Measurements from ENCODE around the gene MORC4.
"Not testable (repeated sequence)": the region's sequence is repeated elsewhere in the genome, so short reads cannot be mapped to it uniquely, and the experiment has no call there.

The MORC4 gene

DNA sequence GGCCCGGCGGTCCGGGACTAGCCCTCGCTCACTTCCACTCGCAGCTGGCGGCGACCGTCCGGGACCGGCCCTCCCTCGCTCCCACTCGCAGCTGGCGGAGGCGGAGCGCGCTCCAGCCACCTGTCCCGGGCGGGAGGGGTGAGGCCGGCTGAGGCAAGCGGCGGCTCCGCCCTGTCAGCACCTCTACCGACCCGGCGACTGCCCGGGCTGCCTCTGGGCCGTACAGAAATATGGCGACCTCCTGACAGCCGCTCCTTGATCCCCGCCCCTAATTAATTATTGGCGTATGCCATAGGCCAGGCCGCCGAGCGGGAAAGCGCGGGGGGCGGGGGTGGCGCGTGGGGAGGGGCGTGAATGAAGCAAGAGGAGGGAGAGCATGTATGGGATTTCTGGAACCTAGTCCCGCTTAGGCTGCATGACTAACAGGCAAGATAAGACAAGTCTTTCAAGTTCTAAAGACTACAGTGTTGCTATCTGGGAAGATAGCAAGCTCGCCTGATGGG, at the start of gene MORC4:
TSS of gene MORC4 (minus strand) at position 200 of the 503 bp plus-strand sequence. CDS start 243 bp downstream, outside the sequence.
- DNase-seq = peak; percentile 89

DNA sequence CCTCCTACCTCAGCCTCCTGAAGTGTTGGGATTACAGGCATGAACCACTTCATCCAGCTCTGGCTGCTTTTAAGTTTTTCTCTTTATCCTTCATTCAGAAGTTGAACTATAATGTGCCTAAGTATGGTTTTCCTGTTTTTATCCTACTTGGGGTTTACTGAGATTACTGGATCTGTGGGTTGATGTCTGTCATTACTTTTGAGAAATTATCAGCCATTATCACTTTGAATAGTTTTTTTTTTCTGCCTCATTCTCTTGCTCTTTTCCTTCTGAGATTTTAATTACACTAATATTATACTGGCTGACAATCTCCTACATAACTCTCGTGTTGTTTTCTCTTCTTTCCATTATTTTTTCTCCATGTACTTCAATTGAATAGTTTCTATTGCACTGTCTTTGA, 47.6 kb upstream of the MORC4 start:
- no peak for DNase-seq

DNA sequence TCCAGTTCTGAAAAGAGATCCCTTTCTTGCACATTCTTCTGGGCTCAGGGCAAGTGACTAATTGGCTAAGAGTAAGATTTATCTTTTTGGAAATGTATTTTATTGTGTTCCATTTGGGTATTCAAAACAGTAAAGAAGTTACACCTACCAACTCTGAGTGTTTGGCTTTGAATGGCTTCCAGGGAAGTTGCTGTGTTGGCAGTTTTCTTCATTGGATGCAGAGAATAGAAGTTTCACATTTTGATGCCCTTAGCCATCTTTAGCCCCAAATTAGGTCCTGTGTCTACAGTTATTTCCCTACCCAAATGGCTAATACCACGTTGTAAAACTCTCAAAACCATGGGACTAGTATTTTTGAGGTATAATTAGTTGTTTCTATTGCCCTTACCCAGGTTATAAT, 29.7 kb upstream of the MORC4 start:
- DNase-seq = no peak

DNA sequence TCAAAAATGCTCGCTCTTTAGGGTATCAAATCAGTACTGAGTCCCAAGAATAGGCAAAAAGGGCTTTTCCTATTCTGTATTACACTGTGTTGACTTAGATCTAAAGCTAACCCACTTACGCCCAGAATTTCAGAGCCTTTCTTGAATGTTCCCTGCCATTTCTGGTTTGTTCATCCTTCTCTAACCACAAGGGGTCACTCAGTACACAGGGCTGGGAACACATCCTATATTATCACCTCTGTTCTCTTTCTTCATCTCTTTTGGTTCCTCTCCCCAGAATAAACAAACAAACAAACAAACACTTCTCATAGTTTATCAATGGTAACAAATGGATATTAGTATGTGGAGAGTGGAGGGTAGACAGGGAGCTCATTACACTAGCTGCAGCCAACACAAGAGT, 25.5 kb upstream of the MORC4 start:
- DNase-seq = peak; percentile 48

DNA sequence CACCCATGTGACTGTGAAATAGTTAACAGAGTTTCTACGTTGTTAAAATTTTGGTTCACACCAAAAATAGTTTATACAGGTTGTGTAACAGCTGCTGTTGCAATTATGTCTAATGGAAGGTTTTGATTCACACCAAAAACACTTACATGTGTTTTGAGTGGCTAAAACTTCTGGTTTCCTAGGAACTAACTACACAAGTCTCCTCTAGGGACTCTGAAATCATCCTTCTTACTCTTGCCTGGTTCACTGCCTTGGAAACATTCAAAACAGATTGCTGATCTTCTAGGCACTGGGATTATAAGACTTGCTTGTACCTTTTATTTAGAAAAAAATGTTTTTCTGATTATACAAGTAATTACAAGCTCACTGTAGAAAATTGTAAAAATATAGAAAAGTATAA, 14.9 kb upstream of the MORC4 start:
- DNase-seq = peak; percentile 48

DNA sequence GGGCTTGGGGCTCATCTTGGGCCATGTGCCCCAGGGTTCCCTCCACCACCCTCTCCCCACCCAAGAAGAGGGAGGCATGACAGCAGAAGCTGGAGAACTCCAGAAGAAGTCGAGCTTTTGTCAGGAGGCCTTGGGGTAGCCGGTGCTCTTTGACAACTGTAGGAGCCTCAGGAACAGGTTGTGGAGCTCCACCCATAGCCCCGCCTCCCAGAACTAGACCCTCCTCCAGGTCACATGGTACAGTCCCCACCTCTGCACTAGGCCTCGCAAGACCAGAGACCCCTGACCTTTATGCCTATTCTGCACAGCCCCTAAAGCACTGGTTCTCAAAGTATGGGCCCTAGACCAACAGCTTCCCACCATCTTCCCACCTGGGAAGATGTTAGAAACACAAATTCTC, 8.0 kb upstream of the MORC4 start:
- no peak for DNase-seq

DNA sequence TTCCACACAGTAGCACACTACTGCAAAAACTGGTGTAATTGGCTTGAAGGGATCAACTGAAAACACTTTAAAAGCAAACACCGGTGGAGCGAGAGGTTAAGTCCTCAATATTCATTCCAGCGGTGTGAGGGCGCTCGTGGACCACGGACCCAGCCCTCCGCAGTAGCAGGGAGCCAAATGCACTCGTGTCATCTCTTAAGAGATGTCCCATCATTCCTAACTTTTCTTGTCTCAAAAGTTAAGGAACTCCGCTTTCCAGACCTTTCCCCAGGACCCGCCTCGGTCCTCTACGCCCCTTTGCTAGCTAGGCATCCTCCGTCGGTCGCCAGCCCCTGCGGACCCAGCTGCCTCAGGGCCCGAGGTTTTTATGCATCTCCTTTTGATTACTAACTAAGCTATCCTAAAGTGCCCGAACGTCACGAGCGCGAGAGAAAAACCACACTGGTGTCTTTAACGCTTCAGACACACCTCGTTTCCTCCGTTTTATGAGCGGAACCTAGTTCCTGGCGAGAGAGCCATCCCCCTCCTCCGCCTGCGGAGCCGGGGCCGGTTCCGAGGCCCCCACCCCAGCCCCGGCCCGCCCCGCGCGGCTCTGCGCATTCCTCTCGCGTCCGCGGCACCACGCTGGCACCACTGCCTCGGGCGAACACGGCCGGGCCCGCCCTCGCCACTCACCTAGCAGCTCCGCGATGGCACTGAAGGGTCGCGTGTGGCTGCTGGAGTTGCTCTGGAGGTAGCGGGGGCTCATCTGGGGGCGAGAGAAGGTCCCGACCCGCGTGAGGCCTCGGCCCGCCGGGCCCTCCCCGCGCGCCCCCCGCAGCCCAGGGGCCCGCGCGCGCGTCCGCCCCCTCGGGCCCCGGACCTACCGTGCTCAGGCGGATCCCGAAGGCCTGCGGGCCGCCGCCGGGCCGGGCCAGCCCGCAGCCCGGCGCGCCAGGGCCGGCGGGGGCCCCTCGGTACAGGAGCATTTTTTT, 723 bp downstream of the MORC4 start:
- peak; percentile 46 for DNase-seq

DNA sequence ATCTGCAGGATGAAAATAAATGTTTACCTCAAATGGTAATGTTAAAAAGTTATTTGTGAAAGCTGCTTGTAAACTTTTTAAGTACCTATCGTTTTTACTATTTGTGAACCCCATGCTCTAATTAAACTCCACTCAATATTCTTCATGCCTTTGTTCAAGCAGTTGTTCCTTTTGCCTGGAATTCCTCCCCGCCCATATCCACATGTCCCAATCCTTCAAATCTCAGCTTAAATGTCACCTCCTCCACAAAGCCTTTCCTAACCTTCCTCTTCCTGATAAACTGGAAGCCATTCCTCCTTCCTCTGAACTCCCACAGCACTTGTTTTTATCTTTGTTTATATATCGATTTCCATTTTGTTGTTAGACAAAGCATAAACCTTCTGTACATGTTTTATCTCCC, 2.4 kb downstream of the MORC4 start:
- DNase-seq = no peak

DNA sequence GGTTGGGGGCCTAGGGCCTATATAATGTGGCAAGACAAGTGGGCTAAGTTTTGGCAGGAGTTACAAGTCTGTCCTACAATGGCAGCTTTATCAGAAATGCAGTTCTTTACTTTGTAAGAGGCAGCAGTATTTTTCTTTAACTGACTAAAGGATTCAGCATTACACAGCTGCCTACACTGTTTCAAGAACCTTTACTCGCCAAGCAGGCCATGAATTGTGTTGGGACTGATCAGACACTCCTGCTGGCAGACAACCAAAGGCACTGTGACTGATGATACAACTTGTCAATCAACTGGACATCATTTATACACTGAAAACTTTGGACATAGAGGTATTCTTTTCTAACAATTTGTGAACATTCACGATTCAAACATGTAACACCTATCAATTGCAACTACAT, 4.3 kb downstream of the MORC4 start:
- DNase-seq = no peak

DNA sequence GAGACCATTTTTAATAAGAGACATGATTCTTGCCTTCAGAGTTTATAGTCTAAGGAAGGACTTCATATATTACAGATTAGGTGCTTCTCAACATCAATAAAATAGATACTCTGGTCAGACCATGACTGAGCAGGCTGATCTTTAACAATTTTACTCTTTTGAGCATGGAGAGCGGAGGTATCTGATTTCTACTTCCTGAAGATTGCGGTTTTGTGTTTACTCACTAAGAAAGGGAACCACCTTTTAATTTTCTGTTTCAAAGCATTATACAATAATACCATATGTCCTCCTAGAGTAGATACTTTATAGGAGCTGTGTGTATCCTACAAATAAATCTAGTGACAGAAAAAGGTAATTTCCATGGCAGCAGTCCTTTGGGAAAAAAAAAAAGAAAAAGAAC, 12.5 kb downstream of the MORC4 start:
- no peak for DNase-seq

DNA sequence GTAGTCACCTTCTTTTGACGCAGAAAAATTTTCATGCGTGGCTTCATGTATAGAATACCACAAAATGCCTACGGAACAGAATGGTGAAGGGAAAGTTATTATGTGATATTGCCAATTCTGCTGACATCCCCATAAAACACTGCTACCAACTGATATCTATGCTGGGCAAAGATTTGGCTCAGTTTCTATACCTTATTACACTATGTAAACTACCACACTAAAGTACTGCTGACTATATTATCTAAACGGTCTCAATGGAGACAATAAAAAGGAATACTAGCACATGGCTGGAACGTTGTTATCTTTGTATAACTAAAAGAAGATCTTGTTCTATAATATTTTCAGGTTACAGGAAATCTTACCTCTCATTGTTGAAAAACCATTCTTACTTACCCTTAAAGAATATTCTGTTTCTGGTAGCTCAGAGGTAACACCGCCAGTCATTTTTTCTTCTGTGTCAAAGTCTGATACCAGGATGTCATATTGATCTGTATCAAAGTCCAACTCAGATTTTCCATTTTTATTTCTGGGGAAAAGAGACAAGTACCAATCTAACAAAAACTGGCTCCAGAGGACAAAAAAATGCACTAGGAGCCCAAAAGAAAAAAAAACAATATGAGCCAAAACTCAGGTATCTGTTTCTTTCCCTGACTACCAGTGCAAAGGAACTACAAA, 18.9 kb downstream of the MORC4 start:
- DNase-seq = no peak

DNA sequence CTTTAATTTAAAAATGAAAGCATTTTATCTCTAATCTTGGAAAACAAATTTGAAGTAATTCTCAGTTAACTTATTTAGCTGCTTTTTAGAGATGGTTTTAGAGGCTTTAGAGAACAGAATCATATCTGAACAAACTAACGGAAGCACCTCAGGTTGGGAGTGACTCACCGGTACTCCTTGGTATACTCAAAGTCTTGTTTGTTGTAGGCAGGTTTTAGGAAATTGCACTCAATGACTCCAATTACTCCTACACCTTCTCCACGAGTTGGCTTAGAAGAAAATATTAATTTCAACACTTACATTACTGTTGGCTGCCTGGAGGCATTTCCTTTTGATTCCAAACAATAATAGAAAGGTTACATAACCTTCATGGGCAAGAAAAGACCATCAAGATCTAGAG, 23.6 kb downstream of the MORC4 start:
- DNase-seq = no peak

DNA sequence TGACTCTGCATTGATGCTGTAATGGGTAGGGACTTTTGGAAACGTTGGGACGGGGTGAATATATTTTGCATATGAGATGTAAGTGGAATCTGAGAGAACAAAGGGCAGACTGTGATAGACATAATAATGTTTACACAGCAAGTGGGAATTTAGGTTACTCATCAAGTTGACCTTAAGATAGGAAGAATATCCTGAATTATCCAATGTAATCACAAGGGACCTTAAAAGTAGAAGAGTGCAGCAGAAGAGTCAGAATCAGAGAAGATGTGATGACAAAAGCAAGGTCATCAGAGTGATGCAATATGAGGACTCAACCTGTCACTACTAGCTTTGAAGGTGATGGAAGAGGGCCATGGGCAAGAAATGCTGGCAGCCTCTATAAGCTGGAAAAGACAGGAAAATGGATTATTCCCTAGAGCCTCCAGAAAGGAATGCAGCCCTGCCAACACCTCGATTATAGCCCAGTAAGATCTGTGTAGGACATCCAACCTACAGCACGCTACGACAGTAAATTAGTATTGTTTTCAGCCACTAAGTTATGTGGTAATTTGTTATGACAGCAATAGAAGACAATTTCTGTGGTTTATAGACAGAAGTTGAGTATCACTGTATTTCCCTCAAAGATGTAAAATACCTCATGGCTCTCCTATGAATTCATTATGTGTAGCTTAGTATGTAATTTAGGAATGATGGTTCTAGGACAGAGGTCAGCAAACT, 26.4 kb downstream of the MORC4 start:
- DNase-seq = no peak

DNA sequence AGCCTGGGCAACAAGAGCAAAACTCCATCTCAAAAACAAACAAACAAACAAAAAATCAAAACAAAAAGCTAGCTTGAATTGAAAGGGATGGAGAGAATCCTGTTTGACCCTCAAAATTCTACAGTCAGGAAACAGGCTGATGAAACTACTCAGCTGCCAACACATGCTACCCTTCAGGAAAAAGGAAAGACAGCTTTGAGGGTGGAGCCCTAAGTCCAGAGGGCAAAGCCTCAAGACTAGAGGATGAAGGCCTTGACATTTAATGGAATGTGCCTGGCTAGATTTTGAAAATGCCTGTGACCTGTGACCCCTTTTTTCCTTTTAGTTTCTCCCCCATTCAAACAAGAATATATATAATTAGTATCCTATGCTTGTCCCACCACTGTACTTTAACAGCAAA, 27.1 kb downstream of the MORC4 start:
- no peak for DNase-seq

DNA sequence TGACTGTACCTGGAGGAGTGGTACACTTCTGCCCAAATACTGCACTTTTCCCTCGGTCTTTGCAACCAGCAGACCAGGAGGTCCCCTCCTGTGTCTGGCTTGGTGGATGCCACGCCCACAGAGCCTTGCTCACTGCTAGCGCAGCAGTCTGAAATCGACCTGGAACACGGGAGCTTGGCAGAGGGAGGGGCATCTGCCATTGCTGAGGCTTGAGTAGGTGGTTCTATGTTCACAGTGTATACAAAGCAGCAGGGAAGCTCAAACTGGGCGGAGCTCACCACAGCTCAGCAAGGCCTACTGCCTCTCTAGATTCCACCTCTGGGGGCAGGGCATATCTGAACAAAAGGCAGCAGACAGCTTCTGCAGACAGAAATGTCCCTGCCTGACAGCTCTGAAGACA, 33.5 kb downstream of the MORC4 start:
- not testable (repeated sequence) for DNase-seq

DNA sequence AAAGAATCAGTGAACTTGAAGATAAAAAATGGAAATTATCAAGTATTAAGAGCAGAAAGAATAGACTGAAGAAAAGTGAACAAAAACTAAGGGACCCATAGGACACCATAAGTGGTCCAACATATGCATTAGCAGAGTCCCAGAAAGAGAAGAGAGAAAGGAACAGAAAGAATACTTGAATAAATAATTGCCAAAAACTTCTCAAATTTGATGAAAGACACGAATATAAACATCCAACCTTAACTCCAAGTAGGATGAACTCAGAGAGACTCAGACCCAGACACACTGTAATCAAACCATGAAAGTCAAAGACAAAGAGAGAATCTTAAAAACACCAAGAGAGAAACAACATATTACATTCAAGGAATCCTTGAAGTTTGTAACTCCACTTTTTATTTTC, 35.7 kb downstream of the MORC4 start:
- no peak for DNase-seq

DNA sequence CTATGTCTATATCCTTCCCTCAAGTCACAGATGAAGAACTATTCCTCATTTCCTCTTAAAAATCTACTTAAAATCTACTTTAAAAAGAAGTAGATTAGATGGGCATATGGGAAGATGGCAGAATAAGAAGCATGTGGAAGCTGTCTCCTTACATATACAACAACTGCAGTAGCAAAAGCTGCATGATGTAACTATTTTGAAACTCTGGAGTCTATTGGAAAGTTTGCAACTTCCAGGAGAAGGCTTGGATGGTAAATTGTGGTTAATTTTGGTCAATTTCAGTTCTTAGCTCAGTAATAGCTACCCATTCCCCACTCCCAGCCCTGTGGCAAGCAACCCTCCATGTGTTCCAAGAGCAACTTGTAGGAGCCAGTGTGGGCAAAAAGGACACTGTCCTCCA, 36.9 kb downstream of the MORC4 start:
- DNase-seq = no peak

DNA sequence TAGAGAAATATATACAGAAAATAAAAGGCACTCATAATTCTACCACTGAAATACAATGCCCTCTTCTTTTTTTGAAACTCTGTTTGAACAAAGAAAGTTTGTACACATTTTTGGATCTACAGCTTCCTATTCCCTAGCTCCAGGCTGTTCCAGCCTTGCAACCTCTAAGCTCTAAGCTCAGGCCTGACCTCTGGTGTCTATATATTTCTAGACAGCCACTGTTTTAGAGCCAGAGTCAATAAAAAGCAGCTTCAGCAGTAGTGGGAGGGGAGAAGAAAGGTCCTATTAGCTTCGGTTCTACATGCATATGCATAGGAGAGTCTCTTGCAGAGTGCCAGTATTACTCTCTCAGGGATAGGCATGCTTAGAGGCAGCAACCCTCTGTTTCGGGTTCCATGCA, 40.1 kb downstream of the MORC4 start:
- no peak for DNase-seq

DNA sequence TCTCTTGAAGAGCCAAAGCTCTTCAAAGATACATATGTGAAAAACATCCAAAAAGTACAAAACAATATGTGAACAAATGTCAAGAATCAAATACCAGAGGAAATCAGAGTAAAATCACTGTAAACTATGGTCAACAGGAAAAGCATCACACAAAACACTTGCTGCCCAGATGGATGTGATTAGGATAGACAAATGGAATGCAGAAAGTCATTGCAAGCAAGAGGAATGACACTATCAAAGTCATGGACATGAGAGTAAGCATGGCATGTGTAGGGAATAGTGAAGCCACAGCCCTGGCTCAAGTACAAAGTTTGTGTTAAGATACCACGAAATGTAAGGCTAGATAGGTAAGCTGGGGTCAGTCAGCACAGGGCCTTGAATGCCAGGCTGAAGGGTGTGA, 42.2 kb downstream of the MORC4 start:
- no peak for DNase-seq

DNA sequence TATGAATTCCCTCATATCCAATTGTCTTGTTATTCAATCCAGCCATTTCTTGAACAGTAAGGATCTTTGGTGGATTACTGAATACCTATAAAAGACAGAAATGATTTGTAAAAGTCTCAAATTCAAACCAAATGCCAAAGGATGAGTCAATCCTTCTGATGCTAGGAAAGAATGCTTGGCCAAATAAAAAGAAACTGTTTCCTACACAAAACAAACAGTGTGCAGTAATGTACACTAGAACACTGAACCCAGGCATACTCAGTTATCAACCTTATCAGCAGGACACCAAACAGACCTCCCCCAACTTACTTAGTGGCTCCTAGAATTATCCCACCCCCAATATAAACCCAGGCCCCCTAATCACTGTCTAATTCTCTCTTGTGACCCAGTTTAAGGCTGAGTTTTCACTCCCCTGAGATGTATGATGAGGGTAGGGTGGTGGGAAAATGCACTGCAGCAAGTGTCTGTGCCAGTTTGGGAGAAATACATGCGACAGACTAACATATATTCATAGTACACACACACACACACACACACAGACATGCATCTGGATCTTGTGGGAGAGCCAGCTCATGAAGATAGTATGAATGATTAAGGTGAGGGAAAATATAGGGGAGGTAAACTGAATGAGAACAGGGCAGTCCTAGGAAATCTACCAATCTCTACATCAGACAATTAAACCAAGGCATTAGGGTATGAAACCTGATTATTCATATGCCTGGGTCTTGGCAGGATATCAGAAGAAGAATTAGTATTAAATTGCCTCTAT, 44.8 kb downstream of the MORC4 start:
- no peak for DNase-seq

DNA sequence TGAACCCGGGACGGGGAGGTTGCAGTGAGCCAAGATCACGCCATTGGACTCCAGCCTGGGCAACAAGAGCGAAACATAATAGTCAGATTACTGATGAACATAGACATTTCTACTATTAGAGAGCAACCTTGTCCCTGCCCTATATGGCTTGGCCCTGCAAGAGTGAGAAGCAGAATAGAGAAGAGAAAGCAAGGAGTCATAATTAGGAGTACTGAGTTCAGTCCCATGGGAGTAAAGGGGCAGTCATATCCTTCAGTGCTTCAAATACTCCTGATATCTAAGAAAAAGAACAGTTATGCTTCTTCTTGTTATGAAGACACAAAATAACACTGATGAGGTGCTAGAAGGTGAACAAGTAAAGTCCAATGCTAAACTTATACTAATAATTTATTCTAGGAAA, 46.0 kb downstream of the MORC4 start:
- no peak for DNase-seq

DNA sequence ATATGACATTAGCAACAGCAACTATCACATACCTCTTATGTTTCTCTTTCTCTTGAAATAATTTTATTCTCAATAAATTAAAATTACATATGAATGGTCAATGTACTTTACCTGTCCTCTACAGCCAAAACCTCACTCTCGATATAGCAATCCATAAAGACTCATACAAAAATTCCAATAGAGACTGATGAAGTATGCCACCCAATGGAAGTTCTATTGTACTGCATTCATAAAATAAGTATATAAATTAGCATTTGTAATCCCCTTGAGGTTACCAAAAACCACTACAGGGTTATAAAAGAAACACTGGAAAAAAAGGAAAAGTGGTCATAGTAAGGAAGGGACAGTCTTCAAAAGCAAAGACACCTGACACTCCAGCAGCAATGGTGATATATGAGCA, 47.0 kb downstream of the MORC4 start:
- no peak for DNase-seq

DNA sequence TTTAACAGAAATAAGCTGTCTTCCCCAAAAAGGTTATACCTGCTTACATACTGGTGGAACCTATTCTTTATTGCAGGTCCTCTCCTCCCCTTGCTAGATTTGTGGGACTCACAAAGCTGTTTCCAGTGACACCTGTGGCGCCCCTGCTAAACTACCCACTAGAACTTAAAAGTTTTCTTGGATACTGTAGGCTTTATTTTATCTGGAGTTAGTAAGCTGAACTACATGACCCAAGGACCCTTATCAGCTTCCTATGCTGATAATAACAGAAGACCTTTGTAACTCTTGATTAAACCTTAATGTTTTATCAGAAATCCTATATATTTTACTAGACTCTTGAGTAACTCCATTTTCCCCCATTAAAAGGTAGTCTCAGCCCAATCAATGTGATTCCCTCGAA, 47.5 kb downstream of the MORC4 start:
- DNase-seq = no peak
